Thyroid gland (tissue), 4 donors: ENCODE measurements around the gene SPRR3.

Source experiments
- POLR2A ChIP-seq, 2 donors: fragments of 450-650 bp; IDR thresholded peaks; one replicate each; pipeline ENCODE4 v1.6.1; 2017; ENCODE audit warnings: antibody characterized with exemption in 2 of 2, mild to moderate bottlenecking in 2 of 2, moderate library complexity in 1 of 2
- TF ChIP-seq, protein P1 (sequence below), 6 experiments: fragments of 200-600 bp in 3 of 6; fragments of 450-650 bp in 3 of 6; sonication (generic) in 3 of 6; IDR thresholded peaks; one replicate each; pipeline ENCODE4 v1.5.1; 2016 to 2019; ENCODE audit warnings: antibody characterized with exemption in 6 of 6, mild to moderate bottlenecking in 2 of 6, inconsistent platforms in 1 of 6, moderate library complexity in 1 of 6

DNA sequence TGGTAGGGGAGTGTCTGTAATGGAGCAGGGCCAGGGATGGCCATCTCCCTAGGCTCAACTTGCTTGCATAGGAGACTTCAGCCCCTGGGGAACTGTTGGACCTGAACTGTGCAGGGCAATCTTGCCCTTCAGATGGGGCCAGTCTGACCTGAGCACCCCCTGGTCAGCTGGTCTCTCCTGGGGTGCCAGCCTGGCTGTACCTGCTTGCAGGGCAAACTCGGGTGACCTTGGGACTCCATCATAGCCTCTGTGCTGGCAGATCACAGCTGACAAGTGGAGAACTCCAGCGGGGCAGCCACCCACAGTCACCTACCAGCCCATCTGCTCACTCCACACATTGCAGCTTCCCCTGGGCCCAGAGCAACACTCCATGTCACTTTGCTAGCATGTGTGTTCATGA, 47.7 kb downstream of the SPRR3 start:
- TF ChIP-seq, protein P1, sequence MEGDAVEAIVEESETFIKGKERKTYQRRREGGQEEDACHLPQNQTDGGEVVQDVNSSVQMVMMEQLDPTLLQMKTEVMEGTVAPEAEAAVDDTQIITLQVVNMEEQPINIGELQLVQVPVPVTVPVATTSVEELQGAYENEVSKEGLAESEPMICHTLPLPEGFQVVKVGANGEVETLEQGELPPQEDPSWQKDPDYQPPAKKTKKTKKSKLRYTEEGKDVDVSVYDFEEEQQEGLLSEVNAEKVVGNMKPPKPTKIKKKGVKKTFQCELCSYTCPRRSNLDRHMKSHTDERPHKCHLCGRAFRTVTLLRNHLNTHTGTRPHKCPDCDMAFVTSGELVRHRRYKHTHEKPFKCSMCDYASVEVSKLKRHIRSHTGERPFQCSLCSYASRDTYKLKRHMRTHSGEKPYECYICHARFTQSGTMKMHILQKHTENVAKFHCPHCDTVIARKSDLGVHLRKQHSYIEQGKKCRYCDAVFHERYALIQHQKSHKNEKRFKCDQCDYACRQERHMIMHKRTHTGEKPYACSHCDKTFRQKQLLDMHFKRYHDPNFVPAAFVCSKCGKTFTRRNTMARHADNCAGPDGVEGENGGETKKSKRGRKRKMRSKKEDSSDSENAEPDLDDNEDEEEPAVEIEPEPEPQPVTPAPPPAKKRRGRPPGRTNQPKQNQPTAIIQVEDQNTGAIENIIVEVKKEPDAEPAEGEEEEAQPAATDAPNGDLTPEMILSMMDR (IDR thresholded peaks at IDR 0.05): no peak
- TF ChIP-seq POLR2A (IDR thresholded peaks at IDR 0.05): no peak
